Epidermal melanocyte (primary cell): ENCODE data around the gene PAEP.
"Not testable (repeated sequence)": the region's sequence is repeated elsewhere in the genome, so short reads cannot be mapped to it uniquely, and the experiment has no call there.

Experiments
- DNase-seq: peaks from one replicate; pipeline ENCODE4 v3.0.0; 2011; ENCODE audit warnings: low spot score; ENCODE audit not compliant: insufficient read length

The PAEP gene

DNA sequence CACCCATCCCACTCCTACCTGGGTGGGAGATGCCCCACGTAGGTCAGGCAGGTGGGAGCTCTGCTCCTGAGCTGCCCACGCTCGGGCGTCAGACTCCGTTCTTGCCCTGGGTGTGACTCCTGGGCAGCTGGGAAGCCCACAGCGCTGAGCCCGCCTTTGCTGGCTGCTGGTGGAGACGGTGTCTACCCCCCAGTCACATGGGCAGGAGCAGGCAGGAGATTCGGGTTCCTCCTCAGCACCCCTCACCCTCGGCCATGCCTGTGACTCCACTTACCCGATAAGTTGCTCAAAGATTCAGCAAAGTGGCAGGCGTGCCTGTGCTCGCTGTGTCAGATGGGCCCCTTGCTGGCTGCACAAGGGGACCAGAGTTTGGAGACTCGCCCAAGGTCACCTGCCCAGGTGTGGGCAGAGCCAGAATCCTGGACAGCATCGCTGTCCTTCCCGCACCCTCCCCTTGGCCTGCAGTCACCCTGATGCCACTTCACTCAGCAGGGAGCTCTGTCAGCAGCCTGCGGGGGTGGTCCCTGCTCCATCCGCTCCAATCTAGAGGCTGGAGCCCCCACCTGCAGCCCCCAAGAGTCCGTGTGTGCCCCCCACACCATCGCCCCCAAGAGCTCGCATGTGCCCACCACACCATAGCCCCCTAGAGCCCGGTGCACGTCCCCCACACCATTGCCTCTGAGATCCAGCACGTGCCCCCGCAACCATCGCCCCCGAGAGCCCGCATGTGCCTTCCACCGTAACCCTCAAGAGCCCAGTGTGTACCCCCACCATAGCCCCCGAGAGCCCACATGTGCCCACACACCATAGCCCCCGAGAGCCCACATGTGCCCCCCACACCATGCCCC lies 36.1 kb upstream of the PAEP start:
- DNase-seq, result no peak

DNA sequence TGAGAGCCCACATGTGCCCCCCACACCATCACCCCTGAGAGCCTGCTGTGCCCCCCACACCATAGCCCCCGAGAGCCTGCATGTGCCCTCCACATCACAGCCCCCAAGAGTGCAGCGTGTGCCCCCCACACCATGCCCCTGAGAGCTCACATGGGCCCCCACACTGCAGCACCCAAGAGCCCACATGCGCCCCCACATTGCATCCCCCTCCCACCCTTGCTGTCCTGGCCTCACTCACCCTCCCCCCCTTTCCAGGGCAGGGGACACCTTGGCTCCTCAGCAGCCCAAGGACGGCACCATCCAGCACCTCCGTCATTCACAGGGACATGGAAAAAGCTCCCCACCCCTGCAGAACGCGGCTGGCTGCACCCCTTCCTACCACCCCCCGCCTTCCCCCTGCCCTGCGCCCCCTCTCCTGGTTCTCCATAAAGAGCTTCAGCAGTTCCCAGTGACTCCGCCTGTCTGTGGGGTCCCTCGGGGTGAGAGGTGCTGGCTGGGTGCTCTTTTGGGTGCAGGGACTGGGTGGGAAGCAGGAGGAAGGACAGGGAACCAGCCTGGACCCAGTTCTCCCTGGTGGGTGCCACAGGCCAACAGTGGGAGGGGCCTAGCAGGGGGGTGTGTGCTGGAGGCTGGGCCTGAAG lies 35.3 kb upstream of the PAEP start:
- no peak for DNase-seq

DNA sequence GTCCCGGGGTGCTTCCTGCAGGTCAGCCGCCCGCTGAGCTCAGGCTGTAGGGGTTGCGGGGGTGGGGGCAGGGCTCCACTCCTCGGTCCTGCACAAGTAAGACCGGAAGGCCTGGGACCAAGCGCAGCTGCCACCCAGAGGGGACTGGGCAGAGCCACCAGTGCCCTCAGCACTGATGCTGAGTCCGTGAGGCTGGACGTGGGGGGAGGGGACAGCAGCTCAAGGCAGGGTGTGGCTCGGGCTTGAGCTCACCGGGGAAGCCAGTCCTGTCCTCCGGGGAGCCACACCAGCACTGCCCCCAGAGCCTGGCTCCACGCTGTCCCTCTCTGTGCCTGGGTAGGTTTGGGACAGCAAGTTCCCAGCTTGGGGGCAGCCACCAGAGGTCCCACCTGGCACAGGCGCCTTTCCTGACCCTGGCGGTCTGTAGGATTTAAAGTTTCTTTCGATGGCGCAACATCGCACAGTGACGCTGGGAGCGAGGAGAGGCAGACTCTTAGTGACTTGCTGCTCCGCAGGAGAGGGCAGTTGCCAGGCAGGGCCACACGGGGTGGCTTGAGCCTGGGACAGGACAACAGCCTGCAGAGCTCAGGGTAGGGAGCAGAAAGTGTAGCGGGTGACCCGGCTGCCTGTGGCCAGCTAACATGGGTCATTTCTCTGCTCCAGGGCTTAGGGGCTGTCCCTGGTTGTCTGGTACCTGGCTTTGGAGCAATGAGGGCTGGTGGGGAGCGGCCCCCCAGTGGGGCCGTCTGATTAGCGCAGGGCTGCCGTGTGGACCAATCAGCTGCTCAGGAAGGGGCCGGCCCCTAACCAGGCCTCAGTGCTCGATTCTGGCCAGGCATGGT lies 34.6 kb upstream of the PAEP start:
- no peak for DNase-seq

DNA sequence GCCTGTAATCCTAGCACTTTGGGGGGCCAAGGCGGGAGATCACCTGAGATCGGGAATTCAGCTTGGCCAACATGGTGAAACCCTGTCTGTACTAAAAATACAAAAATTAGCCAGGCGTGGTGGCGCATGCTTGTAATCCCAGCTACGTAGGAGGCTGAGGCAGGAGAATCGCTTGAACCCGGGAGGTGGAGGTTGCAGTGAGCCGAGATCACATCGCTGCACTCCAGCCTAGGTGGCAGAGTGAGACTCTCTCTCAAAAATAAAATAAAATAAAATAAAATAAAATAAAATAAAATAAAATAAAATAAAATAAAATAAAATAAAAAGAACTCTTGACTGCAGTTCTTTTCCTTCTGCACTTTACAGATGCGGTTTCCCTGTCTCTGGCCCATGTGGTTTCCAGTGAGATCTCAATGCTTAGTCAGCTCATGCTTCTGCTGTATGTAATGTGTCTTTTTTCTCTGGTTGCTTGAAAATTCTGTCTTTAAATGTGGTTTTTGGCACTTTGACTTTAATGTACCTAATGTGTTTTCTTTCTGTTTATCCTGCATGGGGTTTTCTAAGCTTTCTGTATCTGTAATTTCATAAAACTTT lies 32.6 kb upstream of the PAEP start:
- DNase-seq, result not testable (repeated sequence)

DNA sequence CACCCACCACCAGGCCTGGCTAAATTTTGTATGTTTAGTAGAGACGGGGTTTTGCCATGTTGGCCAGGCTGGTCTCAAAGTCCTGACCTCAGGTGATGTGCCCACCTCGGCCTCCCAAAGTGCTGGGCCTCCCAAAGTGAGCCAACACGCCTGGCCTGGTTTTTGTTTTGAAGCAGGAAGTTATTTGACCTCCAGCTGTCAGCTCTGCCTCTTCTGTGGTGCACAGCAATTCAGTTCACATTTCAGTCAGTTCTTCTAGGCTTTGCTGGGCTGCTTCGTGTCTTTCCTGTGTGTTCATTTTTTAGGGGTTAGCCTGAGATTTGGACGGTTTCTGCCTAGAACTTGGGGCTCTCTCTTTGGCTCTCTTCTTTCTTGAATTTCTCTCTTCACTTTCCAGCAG lies 31.4 kb upstream of the PAEP start:
- no peak for DNase-seq

DNA sequence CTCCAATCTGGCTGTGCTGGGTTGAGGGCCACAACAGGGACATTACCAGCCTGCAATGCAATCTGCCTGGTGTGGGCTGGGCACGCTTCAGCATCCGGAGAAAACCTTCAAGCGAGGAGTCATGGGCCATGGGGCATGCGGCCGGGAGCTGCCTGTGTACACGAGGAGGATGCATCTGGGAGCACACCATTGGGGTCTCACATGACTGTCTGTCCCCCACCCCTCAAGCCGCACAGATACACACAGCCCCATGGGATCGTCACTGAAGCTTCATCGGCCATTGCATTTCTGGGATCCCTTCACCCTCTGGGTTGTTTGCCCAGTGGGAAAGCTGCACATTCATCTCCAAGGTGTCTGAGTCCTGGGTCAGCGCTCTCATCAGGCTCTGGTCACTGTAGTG lies 30.5 kb upstream of the PAEP start:
- no peak for DNase-seq

DNA sequence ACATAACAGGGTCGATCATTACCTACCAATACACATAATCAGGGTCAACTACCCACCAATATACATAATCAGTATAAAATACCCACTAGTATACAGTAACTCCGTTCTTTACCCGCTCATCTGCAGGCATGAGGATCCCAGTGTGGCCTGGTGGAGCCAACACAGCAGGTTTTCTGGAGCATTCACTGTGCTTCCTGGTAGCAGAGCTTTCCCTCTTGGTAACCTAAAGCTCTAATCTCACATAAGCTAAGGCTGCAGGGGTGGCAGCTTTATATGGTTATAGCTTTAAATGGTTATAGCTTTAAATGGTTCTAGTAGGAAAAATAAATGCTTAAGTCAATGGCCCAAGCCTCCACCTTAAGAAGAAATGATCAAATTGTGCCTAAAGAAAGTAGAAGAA lies 28.4 kb upstream of the PAEP start:
- DNase-seq, result no peak

DNA sequence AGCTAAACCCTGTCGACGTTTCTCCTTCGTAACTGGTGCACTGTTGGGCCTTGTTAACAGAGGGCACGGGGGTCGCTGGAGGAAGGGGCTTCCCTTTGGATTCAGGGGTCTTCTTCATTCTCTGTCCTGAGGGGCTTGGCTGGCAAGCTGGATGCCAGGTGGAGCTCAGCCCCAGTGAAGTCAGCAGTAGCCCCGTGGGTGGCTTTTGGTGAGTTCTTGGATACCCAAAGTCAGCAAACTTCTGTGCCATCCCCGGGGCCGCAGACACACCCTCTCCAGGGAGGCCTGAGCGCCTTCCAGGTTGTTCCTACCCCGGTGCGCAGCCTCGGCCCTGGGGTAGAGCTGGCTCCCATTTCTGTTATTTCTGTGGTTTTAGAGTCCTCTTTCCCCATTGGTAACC lies 27.9 kb upstream of the PAEP start:
- no peak for DNase-seq

DNA sequence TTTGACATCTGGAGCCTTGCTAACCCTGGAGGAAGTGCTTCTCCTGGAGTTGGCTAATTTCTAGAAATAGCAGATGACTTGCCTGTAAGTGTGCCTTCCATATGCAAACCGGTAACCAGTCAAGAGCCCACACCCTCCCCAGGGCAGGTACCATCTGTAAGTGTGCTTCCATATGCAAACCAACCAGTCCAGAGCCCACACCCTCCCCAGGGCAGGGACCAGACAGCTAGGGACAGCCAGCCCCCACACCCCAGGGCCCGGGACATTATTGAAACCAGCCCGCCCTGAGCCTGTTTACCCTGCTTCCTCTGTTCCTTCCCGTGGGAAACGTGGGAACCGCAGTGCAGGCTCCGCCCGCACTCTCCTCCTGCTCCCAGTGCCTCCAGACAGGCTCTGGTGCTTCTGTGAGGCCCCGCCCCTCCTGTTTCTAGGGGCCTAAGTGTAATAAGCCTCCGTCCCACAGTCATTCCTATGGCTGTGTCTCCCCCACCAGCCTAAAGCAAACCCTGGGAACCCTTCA lies 27.3 kb upstream of the PAEP start:
- not testable (repeated sequence) for DNase-seq

DNA sequence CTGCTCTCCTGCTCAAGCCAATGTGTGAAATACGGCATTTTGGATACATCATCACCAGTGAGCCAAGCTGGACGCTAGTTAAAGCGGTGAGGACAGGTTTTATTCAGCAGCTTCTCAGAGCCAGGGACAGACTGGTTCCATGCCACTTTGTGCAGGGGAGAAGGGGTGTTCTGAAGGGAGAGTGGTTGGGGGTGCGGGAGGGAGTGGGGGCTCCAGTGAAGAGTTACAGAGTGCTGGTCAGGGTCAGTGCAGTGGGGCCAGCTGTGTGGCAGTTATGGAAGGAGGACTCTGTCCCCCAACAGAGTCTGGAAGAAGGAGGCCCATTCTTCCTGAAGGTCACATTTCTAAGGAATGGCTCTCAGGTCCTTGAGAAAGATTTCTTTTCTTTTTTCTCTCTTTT lies 26.7 kb upstream of the PAEP start:
- not testable (repeated sequence) for DNase-seq

DNA sequence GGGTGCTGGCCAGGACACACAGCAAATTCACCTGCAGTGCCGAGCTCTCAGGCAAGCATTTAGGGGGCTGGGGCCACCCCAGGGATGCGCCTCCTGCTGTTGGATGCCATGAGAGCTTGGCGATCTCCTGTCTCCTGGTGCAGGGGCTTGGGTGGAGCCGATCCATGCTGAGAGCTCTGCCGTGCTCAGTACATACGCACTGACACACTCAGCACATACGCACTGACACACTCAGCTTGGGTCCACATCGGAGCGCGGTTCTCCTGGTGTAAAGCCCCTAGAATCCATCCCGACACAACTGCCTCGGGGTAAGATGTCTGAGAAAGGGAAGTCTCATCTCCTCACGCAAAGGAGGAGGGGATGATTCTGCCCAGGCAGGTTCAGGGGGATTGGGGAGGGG lies 25.9 kb upstream of the PAEP start:
- not testable (repeated sequence) for DNase-seq

DNA sequence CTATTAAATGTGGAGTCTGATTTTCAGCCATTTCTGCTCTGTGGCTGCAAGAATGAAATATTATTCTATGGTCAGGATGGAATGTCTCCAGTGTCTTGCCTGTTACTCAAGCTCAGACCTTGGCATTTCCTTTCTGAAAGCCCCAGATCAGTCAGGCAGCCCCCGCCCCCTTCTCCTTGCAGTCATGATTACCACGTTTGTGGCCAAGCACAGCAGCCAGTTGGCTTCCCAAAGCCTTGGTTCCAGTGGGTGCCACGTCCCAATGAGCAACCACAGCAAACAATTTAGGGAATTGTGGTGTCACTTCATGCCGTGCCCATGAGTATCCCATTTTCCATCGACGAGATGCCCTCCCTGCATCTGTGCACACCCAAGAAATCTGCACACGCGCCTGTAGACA lies 25.3 kb upstream of the PAEP start:
- DNase-seq, result no peak

DNA sequence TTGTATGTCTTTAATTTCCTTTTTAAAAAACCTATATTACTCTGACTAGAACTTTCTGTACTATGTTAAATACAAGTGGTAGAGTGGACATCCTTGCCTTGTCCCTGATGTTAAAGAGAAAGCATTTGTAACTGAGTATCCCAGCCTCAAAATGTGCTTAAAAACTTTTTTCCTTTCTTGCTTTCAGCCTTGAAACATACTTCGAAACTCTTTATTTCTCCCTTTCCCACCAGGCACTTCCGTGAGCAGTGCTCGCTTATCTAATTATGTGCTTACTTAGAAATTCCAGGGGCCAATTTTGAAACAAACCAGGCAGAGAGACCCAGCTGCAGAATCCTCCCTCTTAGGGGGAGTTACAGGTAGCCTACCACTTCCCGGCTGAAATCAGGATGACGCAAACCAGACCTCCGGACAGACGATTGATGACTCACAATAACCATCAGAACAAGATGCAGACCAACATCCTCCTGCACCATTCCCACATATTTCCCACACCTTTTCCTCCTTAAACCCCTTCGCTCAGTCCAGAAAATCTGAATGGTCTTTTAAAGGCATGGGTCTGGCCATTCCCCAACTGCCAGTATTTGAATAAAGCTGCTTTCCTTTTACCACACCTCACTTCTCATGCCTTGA lies 18.2 kb upstream of the PAEP start:
- not testable (repeated sequence) for DNase-seq

DNA sequence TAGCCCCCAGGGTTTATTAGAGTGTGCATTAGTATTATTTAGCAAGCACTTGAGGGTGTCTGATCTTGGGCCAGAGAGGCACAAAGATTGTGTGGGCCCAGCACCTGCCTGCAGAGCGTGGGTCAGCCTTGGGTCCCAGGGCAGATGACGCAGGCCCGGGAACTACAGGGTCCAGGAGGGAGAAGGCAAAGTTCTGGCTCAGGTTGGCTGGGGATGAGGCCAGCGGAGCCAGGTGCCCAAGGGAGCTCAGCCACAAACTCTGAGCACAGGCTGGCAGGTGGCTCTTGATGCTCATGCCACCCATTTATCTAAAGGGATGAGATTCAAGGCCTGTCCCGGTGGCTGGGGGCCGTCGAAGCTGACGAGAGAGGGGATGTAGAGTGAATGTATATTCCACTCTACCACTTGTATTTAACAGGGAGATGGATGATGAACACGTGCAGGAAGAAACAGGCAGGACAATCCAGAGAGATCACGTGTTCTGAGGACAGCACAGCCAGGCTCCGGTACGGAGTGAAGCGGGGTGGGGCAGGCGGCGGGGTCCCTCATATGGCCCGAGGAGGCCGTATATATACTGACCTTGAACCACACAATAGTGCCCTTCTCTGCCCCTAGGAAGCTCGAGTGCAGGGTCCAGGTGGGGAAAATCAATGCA lies 16.4 kb upstream of the PAEP start:
- no peak for DNase-seq

DNA sequence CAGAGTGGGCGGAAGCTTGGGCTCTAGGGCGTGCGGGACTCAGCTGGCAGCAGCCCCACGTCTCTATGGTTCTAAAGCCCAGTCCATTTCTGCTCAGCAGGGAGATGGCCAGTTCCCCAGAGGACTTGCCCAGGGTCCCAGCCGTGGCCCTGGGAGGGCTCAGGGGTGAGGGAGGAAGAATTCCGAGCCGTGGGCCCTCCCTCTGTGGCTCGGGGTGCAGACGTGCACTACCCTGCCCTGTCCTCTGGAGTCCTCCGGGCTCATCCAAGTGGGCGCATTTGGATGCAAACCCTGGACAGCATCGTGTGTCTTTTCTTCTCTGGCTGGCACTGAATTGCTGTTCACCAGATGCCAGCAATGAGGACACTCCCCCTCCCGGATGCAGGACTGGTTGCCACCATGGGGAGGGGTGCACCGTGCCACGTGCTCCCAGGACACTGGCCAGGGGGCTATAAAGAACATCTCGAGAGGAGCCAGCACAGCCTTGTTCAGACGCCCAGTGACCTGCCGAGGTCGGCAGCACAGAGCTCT lies 15.8 kb upstream of the PAEP start, which contains the start of gene OBP2A:
OBP2A (plus strand) TSS at position 481 of the 531 bp plus-strand sequence. CDS start 55 bp downstream, outside the sequence.
- not testable (repeated sequence) for DNase-seq

DNA sequence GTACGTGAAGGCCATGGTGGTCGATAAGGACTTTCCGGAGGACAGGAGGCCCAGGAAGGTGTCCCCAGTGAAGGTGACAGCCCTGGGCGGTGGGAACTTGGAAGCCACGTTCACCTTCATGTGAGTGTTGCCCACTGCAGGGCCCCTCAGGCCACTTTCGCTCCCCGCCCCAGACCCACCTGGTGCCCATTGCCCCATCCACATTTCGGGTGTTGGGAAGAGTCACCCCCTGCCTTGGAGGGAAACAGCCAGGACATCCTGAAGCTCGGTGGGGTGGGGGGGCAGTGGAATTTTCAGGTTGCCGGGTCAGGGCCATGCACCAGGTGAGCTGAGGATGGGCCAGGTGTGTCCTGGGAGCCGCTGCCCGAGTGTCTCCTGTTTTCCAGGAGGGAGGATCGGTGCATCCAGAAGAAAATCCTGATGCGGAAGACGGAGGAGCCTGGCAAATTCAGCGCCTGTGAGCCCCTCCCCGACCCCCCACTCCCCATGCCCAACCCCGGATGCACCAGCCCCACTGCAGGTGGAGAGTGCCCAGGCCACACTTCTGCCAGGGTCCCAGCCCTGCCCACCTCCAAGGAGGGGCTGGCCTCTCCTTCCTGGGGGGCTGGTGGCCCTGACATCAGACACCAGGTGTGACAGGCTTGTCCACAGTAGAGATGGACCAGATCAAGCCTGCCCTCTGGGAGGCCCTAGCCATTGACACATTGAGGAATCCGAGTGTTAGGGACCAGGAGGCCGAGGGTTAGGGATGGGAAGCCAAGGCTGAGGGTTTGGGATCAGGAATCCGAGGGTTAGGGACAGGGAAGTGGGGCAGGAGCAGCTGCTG lies 14.6 kb upstream of the PAEP start:
- DNase-seq, result not testable (repeated sequence)

DNA sequence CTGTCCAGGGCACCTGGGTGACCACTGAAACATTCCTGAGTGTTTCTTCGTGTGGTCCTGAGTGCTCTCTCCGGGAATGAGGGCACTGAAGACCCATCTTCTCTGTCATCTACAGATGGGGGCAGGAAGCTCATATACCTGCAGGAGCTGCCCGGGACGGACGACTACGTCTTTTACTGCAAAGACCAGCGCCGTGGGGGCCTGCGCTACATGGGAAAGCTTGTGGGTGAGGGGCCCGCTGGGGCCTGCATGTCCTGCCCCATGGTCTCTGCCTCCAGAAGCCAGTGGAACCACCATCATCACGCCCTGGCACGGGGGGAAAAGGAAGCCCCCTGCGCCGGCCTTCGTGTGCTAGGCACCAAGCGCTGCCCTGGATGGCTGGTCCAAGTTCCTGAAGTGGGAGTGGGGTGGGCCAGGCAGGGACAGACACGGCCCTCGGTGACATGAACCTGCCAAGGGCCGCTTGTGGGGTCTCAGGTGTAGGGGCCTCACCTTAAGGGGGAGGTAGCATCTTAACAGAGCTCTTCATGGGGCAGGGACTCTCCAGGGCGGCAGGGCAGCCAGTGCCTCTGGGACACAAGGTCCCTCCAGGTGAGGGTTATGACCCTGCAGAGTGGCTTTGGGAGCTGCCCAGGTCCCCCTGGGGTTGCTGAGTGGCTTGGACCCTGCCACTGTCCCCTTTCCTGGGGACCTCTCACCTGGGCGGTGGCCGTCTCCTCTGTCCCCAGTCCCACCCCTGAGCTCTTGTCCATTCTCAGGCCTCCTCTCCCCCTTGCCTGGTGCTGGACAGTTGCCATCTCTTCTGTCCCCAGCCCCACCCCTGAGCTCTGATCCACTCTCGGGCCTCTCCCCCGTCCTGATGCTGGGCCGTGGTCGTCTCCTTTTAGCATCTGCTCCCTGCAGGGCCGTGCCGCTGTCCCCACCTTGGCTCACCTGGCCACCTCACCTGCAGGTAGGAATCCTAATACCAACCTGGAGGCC lies 13.5 kb upstream of the PAEP start:
- DNase-seq, result no peak
